PC-3 (cell line): Measurements from ENCODE around the gene CRADD. TPM values are rescaled to one million over a fixed set of nuclear protein-coding genes. Genes with fewer than 3 reads are reported as not detected.
"Not testable (repeated sequence)": the region's sequence is repeated elsewhere in the genome, so short reads cannot be mapped to it uniquely, and the experiment has no call there.

ENCODE experiments used
- ATAC-seq: fragments of 200-7000 bp; cut with Tn5 transposase; 2 replicates; pipeline ENCODE4 v1.9.1; 2020; ENCODE audit warnings: mild to moderate bottlenecking, moderate library complexity
- BruUV-seq: library from RNA; stranded (reverse); fragments of 400-500 nt; replicated peaks from 2 replicates; lab custom pipeline; 2021; lab: Mats Ljungman, UMichigan
- CTCF ChIA-PET: fragments of 300-600 bp; sonication (Branson Sonifier 250); formaldehyde crosslinking; loops from one replicate; lab custom pipeline; 2022; ENCODE audit warnings: antibody characterized with exemption; lab: Charles Lee
- POLR2A ChIA-PET: fragments of 300-600 bp; sonication (Branson Sonifier 250); formaldehyde crosslinking; loops from one replicate; lab custom pipeline; 2022; ENCODE audit warnings: antibody characterized with exemption; ENCODE audit not compliant: unreplicated experiment; lab: Charles Lee
- DNase-seq: peaks from one replicate; pipeline ENCODE4 v3.0.0-alpha.2; 2015
- H2AFZ ChIP-seq: fragments of 300-600 bp; sonication (generic); 2 replicates; pipeline ENCODE4 v1.6.0; 2016; ENCODE audit warnings: antibody characterized with exemption, low read length
- H3F3A ChIP-seq: fragments of 300-600 bp; sonication (generic); one replicate; pipeline ENCODE4 v1.6.0; 2017; ENCODE audit warnings: antibody characterized with exemption, low read length, control low read depth, mild to moderate bottlenecking; ENCODE audit not compliant: unreplicated experiment
- H3K27ac ChIP-seq: fragments of 300-600 bp; sonication (generic); 2 replicates; pipeline ENCODE4 v1.5.1; 2016; ENCODE audit warnings: mild to moderate bottlenecking, low read length
- H3K27me3 ChIP-seq: fragments of 300-600 bp; sonication (generic); 2 replicates; pipeline ENCODE4 v1.6.1; 2016; ENCODE audit warnings: low read length, mixed read lengths
- H3K36me3 ChIP-seq: fragments of 300-600 bp; sonication (generic); 2 replicates; pipeline ENCODE4 v1.6.1; 2016; ENCODE audit warnings: low read depth, mixed run types, low read length, mixed read lengths
- H3K4me1 ChIP-seq: fragments of 300-600 bp; sonication (generic); 2 replicates; pipeline ENCODE4 v1.5.1; 2016; ENCODE audit warnings: low read length; ENCODE audit not compliant: insufficient read depth
- H3K4me2 ChIP-seq: fragments of 300-600 bp; sonication (generic); 2 replicates; pipeline ENCODE4 v1.6.0; 2016; ENCODE audit warnings: low read length
- H3K4me3 ChIP-seq: fragments of 300-600 bp; sonication (generic); 2 replicates; pipeline ENCODE4 v1.5.1; 2016; ENCODE audit warnings: mild to moderate bottlenecking, low read length, mixed read lengths
- H3K79me2 ChIP-seq: fragments of 300-600 bp; sonication (generic); 2 replicates; pipeline ENCODE4 v1.6.1; 2017; ENCODE audit warnings: low read length, mixed read lengths
- H3K9ac ChIP-seq: fragments of 300-600 bp; sonication (generic); 2 replicates; pipeline ENCODE4 v1.6.0; 2016; ENCODE audit warnings: mild to moderate bottlenecking, low read length
- H3K9me2 ChIP-seq: fragments of 300-600 bp; sonication (generic); replicated peaks from 2 replicates; pipeline ENCODE4 v1.6.1; 2016; ENCODE audit warnings: mixed run types, low read length, mixed read lengths
- H3K9me3 ChIP-seq: fragments of 300-600 bp; sonication (generic); 2 replicates; pipeline ENCODE4 v1.6.1; 2016; ENCODE audit warnings: low read length, mixed read lengths
- H4K20me1 ChIP-seq: fragments of 300-600 bp; sonication (generic); 2 replicates; pipeline ENCODE4 v1.6.1; 2016; ENCODE audit warnings: low read length, mixed read lengths
- EZH2 ChIP-seq: fragments of 300-600 bp; sonication (generic); IDR thresholded peaks from one replicate; pipeline ENCODE4 v1.6.1; 2017; ENCODE audit warnings: antibody characterized with exemption, mild to moderate bottlenecking, low read length; ENCODE audit not compliant: unreplicated experiment
- EZH2phosphoT487 ChIP-seq: fragments of 300-600 bp; sonication (generic); IDR thresholded peaks from 2 replicates; pipeline ENCODE4 v1.6.1; 2018; ENCODE audit warnings: mild to moderate bottlenecking, antibody characterized with exemption, low read length, borderline replicate concordance
- intact Hi-C: fragments of 100-400 bp; cut with micrococcal nuclease; formaldehyde crosslinking; loops from 2 replicates; pipeline ENCODE4 v1.9.0; 2023
- total RNA-seq: library from RNA; depleted of rRNA; stranded (reverse); fragments of >200 nt; gene quantifications from 2 replicates; pipeline ENCODE4 v1.2.3, GENCODE V29; 2014
- TF ChIP-seq, protein P1 (sequence below): fragments of 300-600 bp; sonication (generic); conservative IDR thresholded peaks from 2 replicates; pipeline ENCODE4 v1.5.1; 2017; ENCODE audit warnings: antibody characterized with exemption, low read depth, mild to moderate bottlenecking, low read length

CRADD gene
- total RNA-seq, 1 experiment from 2014 or later: 11.4 TPM

DNA sequence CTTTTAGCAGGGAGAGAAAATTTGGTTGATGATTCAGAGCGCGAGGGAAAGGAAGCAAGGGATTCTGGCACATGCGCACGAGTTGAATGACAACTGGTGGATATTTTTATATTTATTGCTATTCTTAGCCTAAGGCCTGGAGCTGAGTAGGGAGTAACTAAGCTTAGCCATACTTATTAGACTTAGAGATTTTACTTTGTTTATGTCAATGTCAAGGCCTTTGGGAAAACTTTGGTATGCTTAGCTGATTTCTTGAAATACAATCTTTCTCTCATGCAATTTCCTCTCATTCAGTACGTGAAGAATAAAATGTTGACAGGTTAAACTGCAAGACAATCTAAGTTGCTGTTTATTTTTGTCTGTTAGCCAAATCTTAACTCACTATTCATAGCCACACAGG is 101.1 kb downstream of the CRADD start:
- H3K9me3 ChIP-seq: no peaks in the 10 kb centered on the region
- no TSS peak for BruUV-seq
- intact Hi-C loops: no loop called here
- H4K20me1 ChIP-seq: no peaks in the 10 kb centered on the region
- ATAC-seq (no peak; the same call in 1 of the 2 replicates), DNase-seq (no peak)
- H3K36me3 ChIP-seq: no peaks in the 10 kb centered on the region
- peak overlapping the region; percentile 83 for H3K27ac ChIP-seq
- ChIA-PET POLR2A (no interaction called here), CTCF (no interaction called here)
- H3K4me2 ChIP-seq: no peak overlapping the region
- no peaks in the 10 kb centered on the region for H3K27me3 ChIP-seq
- no peak overlapping the region for H3K4me3 ChIP-seq
- no peaks in the 10 kb centered on the region for H3F3A ChIP-seq
- TF ChIP-seq, protein P1, sequence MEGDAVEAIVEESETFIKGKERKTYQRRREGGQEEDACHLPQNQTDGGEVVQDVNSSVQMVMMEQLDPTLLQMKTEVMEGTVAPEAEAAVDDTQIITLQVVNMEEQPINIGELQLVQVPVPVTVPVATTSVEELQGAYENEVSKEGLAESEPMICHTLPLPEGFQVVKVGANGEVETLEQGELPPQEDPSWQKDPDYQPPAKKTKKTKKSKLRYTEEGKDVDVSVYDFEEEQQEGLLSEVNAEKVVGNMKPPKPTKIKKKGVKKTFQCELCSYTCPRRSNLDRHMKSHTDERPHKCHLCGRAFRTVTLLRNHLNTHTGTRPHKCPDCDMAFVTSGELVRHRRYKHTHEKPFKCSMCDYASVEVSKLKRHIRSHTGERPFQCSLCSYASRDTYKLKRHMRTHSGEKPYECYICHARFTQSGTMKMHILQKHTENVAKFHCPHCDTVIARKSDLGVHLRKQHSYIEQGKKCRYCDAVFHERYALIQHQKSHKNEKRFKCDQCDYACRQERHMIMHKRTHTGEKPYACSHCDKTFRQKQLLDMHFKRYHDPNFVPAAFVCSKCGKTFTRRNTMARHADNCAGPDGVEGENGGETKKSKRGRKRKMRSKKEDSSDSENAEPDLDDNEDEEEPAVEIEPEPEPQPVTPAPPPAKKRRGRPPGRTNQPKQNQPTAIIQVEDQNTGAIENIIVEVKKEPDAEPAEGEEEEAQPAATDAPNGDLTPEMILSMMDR: no peak
- TF ChIP-seq EZH2 (no peak), EZH2phosphoT487 (no peak)
- no peaks in the 10 kb centered on the region for H3K79me2 ChIP-seq
- no peak overlapping the region for H2AFZ ChIP-seq
- H3K4me1 ChIP-seq: peaks cover 26% of the 10 kb centered on the region
- H3K9ac ChIP-seq: peak overlapping the region; percentile 37
- H3K9me2 ChIP-seq: no peaks in the 10 kb centered on the region

DNA sequence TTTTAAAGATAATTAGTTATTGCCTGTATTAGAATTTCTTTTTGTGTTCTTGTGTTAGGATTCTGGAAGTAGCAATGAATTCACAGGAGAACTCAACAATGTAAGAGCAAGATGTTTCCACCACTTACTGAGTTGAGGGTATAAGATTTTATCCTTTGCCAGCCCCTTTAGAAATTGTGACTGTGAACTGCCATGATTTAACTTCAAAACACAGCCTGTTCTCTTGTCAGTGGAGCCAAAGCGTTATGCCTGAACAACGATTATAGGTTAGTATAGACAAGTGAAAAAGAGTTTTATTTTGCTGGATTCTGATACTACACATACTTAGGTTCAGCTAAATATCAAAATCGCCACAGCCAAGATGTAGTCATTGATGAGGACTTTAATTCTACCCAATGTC is 101.6 kb downstream of the CRADD start:
- DNase-seq (no peak), ATAC-seq (no peak)
- H3K9ac ChIP-seq: peak overlapping the region; percentile 10; the same call in 1 of the 2 replicates
- ChIA-PET CTCF (no interaction called here), POLR2A (no interaction called here)
- H3K27ac ChIP-seq: peak overlapping the region; percentile 83
- peaks cover 30% of the 10 kb centered on the region for H3K4me1 ChIP-seq
- intact Hi-C loops: no loop called here
- no TSS peak for BruUV-seq
- no peaks in the 10 kb centered on the region for H3K36me3 ChIP-seq
- H3K27me3 ChIP-seq: no peaks in the 10 kb centered on the region
- H3K79me2 ChIP-seq: no peaks in the 10 kb centered on the region
- no peaks in the 10 kb centered on the region for H3K9me2 ChIP-seq
- no peak overlapping the region for H3K4me3 ChIP-seq
- no peak for TF ChIP-seq EZH2phosphoT487
- TF ChIP-seq, protein P1: no peak
- TF ChIP-seq EZH2: no peak
- H3F3A ChIP-seq: no peaks in the 10 kb centered on the region
- no peak overlapping the region for H3K4me2 ChIP-seq
- no peaks in the 10 kb centered on the region for H3K9me3 ChIP-seq
- H4K20me1 ChIP-seq: no peaks in the 10 kb centered on the region
- H2AFZ ChIP-seq: no peak overlapping the region

GRCh38 chr12:93780101-93780641 is 103.0 kb downstream of the CRADD start:
- DNase-seq: no peak
- Histone ChIP-seq H3K9me3 (no peaks in the 10 kb centered on the region), H3K4me2 (no peak overlapping the region), H3K9ac (no peak overlapping the region), H3K27ac (no peak overlapping the region), H3K36me3 (no peaks in the 10 kb centered on the region), H4K20me1 (no peaks in the 10 kb centered on the region), H3K4me1 (peaks cover 43% of the 10 kb centered on the region), H3K4me3 (no peak overlapping the region), H3F3A (peaks cover 7% of the 10 kb centered on the region), H2AFZ (no peak overlapping the region), H3K27me3 (no peaks in the 10 kb centered on the region), H3K9me2 (no peaks in the 10 kb centered on the region), H3K79me2 (no peaks in the 10 kb centered on the region)
- TF ChIP-seq EZH2phosphoT487: no peak
- no peak for ATAC-seq
- intact Hi-C loops: no loop called here
- CTCF ChIA-PET: interaction anchor here (0.6 kb wide), 1 partner anchor 202 kb away, joined by 3 read pairs; no protein-coding TSS in a partner anchor
- no TSS peak for BruUV-seq
- POLR2A ChIA-PET: no interaction called here

DNA sequence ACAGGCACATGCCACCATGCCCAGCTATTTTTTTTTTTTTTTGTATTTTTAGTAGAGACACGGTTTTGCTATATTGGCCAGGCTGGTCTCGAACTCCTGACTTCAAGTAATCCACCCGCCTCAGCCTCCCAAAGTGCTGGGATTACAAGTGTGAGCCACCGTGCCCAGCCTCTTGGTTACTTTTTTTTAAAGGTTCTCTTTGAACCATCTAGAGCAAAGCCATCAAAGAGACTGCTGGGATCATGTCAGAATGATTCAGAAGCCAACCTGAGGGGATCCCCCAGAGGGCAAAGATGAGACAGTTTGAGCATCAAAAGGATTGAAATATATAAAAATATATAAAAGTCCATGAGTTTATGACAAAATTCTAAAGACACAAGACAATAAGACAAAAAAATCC is 103.7 kb downstream of the CRADD start:
- peaks cover 50% of the 10 kb centered on the region for H3K4me1 ChIP-seq
- intact Hi-C loops, H3K4me2 ChIP-seq, H4K20me1 ChIP-seq, H3K9me2 ChIP-seq, H3K79me2 ChIP-seq, POLR2A ChIA-PET, DNase-seq, H3K9me3 ChIP-seq, H3K9ac ChIP-seq, H3K36me3 ChIP-seq, H3K27ac ChIP-seq, H3K27me3 ChIP-seq, ATAC-seq, H2AFZ ChIP-seq, H3K4me3 ChIP-seq, H3F3A ChIP-seq, BruUV-seq: not testable (repeated sequence)
- CTCF ChIA-PET: interaction anchor here (0.6 kb wide), 1 partner anchor 201 kb away, joined by 3 read pairs; no protein-coding TSS in a partner anchor

DNA sequence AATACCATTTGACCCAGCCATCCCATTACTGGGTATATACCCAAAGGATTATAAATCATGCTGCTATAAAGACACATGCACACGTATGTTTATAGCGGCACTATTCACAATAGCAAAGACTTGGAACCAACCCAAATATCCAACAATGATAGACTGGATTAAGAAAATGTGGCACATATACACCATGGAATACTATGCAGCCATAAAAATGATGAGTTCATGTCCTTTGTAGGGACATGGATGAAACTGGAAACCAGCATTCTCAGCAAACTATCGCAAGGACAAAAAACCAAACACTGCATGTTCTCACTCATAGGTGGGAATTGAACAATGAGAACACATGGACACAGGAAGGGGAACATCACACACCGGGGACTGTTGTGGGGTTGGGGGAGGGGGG is 104.8 kb downstream of the CRADD start:
- POLR2A ChIA-PET, intact Hi-C loops: not testable (repeated sequence)

More for the DNA sequence above, 104.8 kb downstream of the CRADD start:
- H3K4me3 ChIP-seq, H3K36me3 ChIP-seq, H4K20me1 ChIP-seq, H3F3A ChIP-seq, H3K9me2 ChIP-seq, H3K27ac ChIP-seq, H2AFZ ChIP-seq, H3K27me3 ChIP-seq, BruUV-seq, H3K4me2 ChIP-seq, H3K79me2 ChIP-seq, ATAC-seq, CTCF ChIA-PET, H3K9ac ChIP-seq, DNase-seq, H3K9me3 ChIP-seq: not testable (repeated sequence)
- H3K4me1 ChIP-seq: peaks cover 55% of the 10 kb centered on the region
